NCI-H82 treated with DMSO at 0.1 percent for 48 hours (cell line): ENCODE measurements around the gene COL5A2.

Experiments
- DNase-seq: peaks from one replicate; lab custom pipeline; 2025; ENCODE audit not compliant: unreplicated experiment; lab: John Stamatoyannopoulos, UW

Gene COL5A2

GRCh38 chr2:189178726-189179569 lies 613 bp downstream of the COL5A2 start:
- DNase-seq: no peak

GRCh38 chr2:189178054-189178453 lies 1.5 kb downstream of the COL5A2 start:
- DNase-seq: no peak

GRCh38 chr2:189177251-189177840 lies 2.2 kb downstream of the COL5A2 start:
- no peak for DNase-seq

- DNase-seq: no peak
Observed at GRCh38 chr2:189176516-189176915, 3.0 kb downstream of the COL5A2 start.

- no peak for DNase-seq
Observed at GRCh38 chr2:189175869-189176433, 3.6 kb downstream of the COL5A2 start.

GRCh38 chr2:189171956-189172609 lies 7.5 kb downstream of the COL5A2 start:
- DNase-seq: no peak

GRCh38 chr2:189168856-189169499 lies 10.6 kb downstream of the COL5A2 start:
- DNase-seq: no peak

- no peak for DNase-seq
Observed at GRCh38 chr2:189165656-189166380, 13.7 kb downstream of the COL5A2 start.

GRCh38 chr2:189164746-189165145 lies 14.8 kb downstream of the COL5A2 start:
- no peak for DNase-seq

GRCh38 chr2:189163889-189164288 lies 15.7 kb downstream of the COL5A2 start:
- DNase-seq: no peak

DNA sequence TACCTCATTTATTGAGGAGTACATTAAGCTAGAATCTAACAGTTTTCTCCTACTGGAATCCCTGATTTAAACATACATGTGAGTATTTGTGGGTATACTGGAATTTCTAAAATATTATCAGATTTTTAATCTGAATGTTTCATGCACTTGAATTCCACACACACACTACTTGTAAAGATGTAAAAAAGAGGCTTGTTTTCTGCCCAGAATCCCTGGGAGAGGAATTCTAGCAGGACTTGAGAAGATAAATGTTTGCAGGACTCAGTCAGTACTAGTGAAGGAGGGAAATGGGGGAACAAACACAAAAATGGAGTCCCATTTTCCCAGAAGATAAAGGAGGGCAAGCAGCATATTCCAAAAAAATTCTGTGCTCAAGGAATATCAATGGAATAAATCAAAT lies 17.0 kb downstream of the COL5A2 start:
- no peak for DNase-seq

- DNase-seq: no peak
Observed at GRCh38 chr2:189161894-189162293, 17.7 kb downstream of the COL5A2 start.

GRCh38 chr2:189159717-189160116 lies 19.8 kb downstream of the COL5A2 start:
- DNase-seq: no peak

GRCh38 chr2:189159273-189159672 lies 20.3 kb downstream of the COL5A2 start:
- no peak for DNase-seq

GRCh38 chr2:189157939-189158338 lies 21.6 kb downstream of the COL5A2 start:
- no peak for DNase-seq

- no peak for DNase-seq
Observed at GRCh38 chr2:189157456-189157855, 22.1 kb downstream of the COL5A2 start.

- no peak for DNase-seq
Observed at GRCh38 chr2:189155795-189156194, 23.8 kb downstream of the COL5A2 start.

DNA sequence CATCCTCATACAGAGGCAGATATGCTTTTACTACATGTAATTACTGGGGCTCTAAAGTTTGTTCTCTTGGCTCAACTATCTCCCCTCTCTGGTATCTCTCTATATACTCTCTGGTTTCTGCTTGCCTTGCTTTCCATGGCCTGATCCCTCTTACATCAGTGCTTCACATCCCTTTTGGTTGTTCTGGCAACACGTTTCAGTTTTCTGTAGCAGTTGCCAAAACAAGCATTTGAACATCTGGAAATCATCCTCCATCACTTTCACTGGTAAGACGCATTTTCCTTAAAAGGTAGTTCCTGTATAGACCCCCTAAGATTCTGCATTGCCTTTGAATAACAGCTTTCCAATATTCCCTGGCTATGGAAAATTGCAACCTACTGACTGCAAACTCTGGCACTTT lies 25.9 kb downstream of the COL5A2 start:
- no peak for DNase-seq

DNA sequence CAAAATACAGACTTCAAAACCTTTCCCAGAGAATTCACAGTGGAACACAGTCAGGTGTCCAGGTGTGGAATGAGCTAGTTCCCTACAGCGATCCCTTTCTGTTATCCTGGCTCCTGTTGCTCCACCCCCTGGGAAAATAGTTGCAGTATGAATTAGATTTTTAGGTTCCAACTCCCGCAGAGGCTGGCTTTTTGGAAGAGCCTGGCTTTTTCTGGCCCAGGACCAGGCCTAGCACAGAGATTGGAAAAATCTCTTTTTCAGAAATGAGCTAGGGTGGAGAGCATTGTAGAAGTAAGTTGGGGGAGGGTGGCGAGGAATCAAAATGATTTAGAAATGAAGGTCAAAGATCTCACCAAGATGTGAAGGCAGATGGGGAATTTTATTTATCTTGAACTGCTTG lies 27.1 kb downstream of the COL5A2 start:
- DNase-seq: no peak

GRCh38 chr2:189151906-189152305 lies 27.7 kb downstream of the COL5A2 start:
- DNase-seq: no peak

DNA sequence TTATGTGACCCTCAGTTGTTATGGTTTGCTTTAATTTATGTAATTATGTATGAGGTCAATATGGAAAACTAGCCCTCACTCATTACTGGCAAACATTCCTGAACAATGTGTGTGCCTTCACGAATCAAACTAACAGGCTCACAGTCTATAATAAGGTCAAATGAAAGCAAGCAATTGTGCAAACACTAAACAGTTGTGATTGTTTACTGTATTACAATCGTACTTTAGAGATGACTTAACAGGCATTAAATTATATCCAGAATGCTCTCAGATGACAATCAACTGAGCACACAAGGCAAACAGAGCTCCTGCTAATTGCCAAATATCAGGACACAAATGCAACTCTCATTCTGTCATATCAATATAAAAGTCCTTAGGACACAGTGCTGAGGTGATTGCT lies 29.5 kb downstream of the COL5A2 start:
- no peak for DNase-seq
